ENCODE results near the gene OSGEPL1.
"Not testable (repeated sequence)": the region's sequence is repeated elsewhere in the genome, so short reads cannot be mapped to it uniquely, and the experiment has no call there.

The OSGEPL1 gene

GRCh38 chr2:189729430-189729829 is 33.2 kb downstream of the OSGEPL1 start:
- DNase-seq, result no peak

GRCh38 chr2:189726849-189727248 is 35.7 kb downstream of the OSGEPL1 start:
- DNase-seq, result no peak

- no peak for DNase-seq
Measured at GRCh38 chr2:189726271-189726670, 36.3 kb downstream of the OSGEPL1 start.

GRCh38 chr2:189723192-189723591 is 39.4 kb downstream of the OSGEPL1 start:
- no peak for DNase-seq

- no peak for DNase-seq
Measured at GRCh38 chr2:189719571-189719970, 43.0 kb downstream of the OSGEPL1 start.

- not testable (repeated sequence) for DNase-seq
Measured at GRCh38 chr2:189717593-189717992, 45.0 kb downstream of the OSGEPL1 start.

- DNase-seq, result no peak
Measured at GRCh38 chr2:189709501-189710221, 52.9 kb downstream of the OSGEPL1 start.

- DNase-seq, result no peak
Measured at GRCh38 chr2:189702071-189702470, 60.5 kb downstream of the OSGEPL1 start.

GRCh38 chr2:189700681-189701080 is 61.9 kb downstream of the OSGEPL1 start:
- DNase-seq, result no peak

- peak; percentile 54 for DNase-seq
Measured at GRCh38 chr2:189698020-189698887, 64.3 kb downstream of the OSGEPL1 start.

All from fibroblast of skin of abdomen (primary cell).